HFFc6 (cell line): ENCODE results near the gene PIGA. TPM values are rescaled to one million over a fixed set of nuclear protein-coding genes. Genes with fewer than 3 reads are reported as not detected.

ENCODE experiments used
- DNase-seq: peaks from one replicate; pipeline ENCODE4 v3.0.0-alpha.2; 2018
- H3K27ac Mint-ChIP-seq: 2 replicates; pipeline ENCODE4 v1.8.0; 2020; ENCODE audit warnings: mild to moderate bottlenecking, mixed read lengths
- H3K27me3 Mint-ChIP-seq: 2 replicates; pipeline ENCODE4 v1.8.0; 2021; ENCODE audit warnings: mild to moderate bottlenecking, moderate library complexity, mixed read lengths; ENCODE audit not compliant: insufficient read depth
- H3K36me3 Mint-ChIP-seq: 2 replicates; pipeline ENCODE4 v1.8.0; 2021; ENCODE audit warnings: low read depth, mixed read lengths
- H3K4me1 Mint-ChIP-seq: 2 replicates; pipeline ENCODE4 v1.8.0; 2020; ENCODE audit warnings: low read depth, mixed read lengths
- H3K4me3 Mint-ChIP-seq: 2 replicates; pipeline ENCODE4 v1.8.0; 2020; ENCODE audit warnings: mild to moderate bottlenecking, moderate library complexity, mixed read lengths
- H3K9me3 Mint-ChIP-seq: 2 replicates; pipeline ENCODE4 v1.8.0; 2020; ENCODE audit warnings: mild to moderate bottlenecking, mixed read lengths
- total RNA-seq, 6 experiments: library from RNA; stranded (reverse); fragmentation: NEBNext Ultra II Directional; extraction: Animal tissue kit (Norgen Biotek cat#: 25700); gene quantifications; 2 replicates in 1 of 6; 3 replicates in 5 of 6; pipeline ENCODE4 v1.2.3, GENCODE V29; 2021
- TF ChIP-seq, protein P1 (sequence below): fragments of 200-600 bp; sonication (generic); IDR thresholded peaks from 2 replicates; pipeline ENCODE4 v1.5.0; 2021; ENCODE audit warnings: antibody characterized with exemption, mild to moderate bottlenecking

The PIGA gene
- total RNA-seq, 6 experiments from 2014 or later, result 4.8 to 6.8 (median 6.0) TPM

DNA sequence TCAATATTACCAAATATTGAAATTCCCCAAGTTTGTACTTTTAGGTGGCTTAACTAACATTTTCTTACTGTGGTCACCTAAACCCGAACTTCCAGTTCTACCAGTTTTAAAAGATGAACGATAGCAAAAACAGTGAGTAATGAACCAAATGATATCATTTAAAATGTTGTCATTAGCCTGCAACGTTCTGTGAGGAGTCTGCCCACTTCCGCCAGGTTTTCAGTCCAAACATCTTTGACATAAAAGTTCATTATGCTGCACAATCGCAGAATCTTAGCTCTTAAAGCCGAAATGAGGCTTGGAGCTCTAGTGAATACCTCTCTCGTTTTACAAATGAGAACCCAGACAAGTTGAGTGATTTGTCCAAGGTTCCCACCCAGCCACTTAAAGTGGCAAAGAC lies 762 bp downstream of the PIGA start:
- TF ChIP-seq, protein P1, sequence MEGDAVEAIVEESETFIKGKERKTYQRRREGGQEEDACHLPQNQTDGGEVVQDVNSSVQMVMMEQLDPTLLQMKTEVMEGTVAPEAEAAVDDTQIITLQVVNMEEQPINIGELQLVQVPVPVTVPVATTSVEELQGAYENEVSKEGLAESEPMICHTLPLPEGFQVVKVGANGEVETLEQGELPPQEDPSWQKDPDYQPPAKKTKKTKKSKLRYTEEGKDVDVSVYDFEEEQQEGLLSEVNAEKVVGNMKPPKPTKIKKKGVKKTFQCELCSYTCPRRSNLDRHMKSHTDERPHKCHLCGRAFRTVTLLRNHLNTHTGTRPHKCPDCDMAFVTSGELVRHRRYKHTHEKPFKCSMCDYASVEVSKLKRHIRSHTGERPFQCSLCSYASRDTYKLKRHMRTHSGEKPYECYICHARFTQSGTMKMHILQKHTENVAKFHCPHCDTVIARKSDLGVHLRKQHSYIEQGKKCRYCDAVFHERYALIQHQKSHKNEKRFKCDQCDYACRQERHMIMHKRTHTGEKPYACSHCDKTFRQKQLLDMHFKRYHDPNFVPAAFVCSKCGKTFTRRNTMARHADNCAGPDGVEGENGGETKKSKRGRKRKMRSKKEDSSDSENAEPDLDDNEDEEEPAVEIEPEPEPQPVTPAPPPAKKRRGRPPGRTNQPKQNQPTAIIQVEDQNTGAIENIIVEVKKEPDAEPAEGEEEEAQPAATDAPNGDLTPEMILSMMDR, result no peak
- Mint-ChIP-seq H3K27ac (peak overlapping the region; percentile 92), H3K27me3 (peaks cover 1% of the 10 kb centered on the region; the same call in 1 of the 2 replicates), H3K4me3 (peak overlapping the region; percentile 92), H3K4me1 (peaks cover 6% of the 10 kb centered on the region; the same call in 1 of the 2 replicates), H3K36me3 (no peaks in the 10 kb centered on the region), H3K9me3 (no peaks in the 10 kb centered on the region)
- DNase-seq, result peak; percentile 17

DNA sequence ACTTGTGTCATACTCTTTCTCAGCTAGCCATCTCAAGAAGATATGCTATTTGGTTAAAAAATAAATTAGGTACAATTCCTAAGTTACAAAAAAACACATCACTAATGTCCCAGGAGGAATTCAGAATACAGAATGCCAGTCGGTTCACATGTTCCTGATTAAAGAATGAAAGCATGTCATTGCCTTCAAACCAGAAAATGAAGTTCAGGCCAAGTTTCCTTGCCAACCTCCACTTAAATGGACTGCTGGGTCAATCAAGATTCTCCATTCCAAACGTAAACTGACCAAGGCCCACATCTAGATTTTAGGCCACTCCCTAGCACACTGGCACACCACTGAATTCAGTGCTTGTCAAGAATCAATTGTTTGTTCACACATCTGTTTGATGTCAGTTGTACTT lies 6.5 kb downstream of the PIGA start:
- Mint-ChIP-seq H3K4me1 (no peaks in the 10 kb centered on the region), H3K27ac (no peak overlapping the region)
- TF ChIP-seq, protein P1, result no peak

DNA sequence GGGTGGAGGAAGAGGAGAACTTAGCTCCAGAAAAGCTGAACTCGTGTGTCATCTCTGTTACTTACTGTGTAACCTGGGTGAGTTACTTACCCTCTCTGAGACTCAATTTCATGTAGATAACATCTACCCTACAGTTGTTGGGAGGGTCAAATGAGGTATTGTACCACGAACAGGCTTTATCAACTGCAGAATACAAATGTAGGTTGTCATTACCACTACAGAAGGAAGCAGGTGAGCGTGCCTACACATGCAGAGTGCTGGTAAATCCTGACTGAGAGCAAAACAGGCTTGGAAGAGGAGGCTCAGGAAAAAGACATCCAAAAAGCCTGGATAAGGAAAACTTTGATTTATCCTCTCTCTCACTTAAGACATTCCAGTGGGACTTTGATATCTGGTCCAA lies 7.2 kb downstream of the PIGA start:
- H3K4me1 Mint-ChIP-seq, result no peaks in the 10 kb centered on the region
- H3K4me3 Mint-ChIP-seq, result no peak overlapping the region
- TF ChIP-seq, protein P1, result no peak
- DNase-seq, result no peak
- H3K27ac Mint-ChIP-seq, result no peak overlapping the region
- H3K36me3 Mint-ChIP-seq, result no peaks in the 10 kb centered on the region
- peaks cover 1% of the 10 kb centered on the region; the same call in 1 of the 2 replicates for H3K27me3 Mint-ChIP-seq
- no peaks in the 10 kb centered on the region for H3K9me3 Mint-ChIP-seq

More for the DNA sequence above, 6.5 kb downstream of the PIGA start:
- no peaks in the 10 kb centered on the region for H3K36me3 Mint-ChIP-seq
- H3K9me3 Mint-ChIP-seq, result no peaks in the 10 kb centered on the region
- H3K27me3 Mint-ChIP-seq, result peaks cover 1% of the 10 kb centered on the region; the same call in 1 of the 2 replicates
- no peak for DNase-seq
- H3K4me3 Mint-ChIP-seq, result no peak overlapping the region

DNA sequence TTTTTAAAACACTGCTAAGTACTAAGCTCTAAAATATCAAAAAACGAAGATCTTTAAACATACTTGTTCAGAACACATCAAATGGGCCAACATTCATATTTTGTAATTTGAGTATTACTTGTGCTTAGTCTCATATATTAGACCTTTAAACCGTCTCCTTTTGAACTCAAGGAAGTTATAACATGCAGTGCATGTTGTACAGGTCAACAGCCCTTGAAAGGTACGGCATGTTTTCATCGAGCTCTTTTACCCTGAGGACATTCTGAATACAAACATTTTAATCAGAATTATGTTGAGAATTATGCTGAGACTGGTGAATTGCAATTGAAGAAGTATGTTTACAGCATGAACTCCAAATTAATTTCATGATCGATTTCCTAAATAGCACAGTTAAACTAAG lies 12.9 kb downstream of the PIGA start:
- DNase-seq, result no peak
- TF ChIP-seq, protein P1, result no peak
- Mint-ChIP-seq H3K4me3 (no peak overlapping the region), H3K4me1 (no peaks in the 10 kb centered on the region), H3K27ac (no peak overlapping the region), H3K36me3 (no peaks in the 10 kb centered on the region), H3K27me3 (no peaks in the 10 kb centered on the region), H3K9me3 (no peaks in the 10 kb centered on the region)

DNA sequence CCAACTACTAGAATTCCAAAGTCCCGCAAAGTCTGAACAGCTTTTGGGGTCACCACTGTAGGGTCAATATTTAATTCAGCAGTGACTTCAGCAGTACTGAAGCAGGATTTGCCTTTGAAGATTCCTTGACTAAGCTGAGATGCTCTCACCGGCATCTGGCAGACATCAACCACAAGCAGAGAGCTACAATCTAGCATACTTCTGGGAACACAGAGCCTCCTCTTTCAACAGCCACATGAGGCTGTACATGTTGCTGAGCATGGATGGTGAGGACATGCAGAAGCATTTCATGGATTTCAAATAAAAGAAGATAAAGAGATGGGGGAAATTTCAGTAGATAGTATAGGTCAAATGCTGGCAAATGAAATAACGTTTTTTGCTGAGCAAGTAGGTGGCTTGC lies 13.3 kb downstream of the PIGA start:
- H3K27me3 Mint-ChIP-seq, result no peaks in the 10 kb centered on the region
- no peaks in the 10 kb centered on the region for H3K36me3 Mint-ChIP-seq
- no peak for DNase-seq
- TF ChIP-seq, protein P1, result no peak
- no peak overlapping the region for H3K27ac Mint-ChIP-seq
- no peaks in the 10 kb centered on the region for H3K4me1 Mint-ChIP-seq
- no peaks in the 10 kb centered on the region for H3K9me3 Mint-ChIP-seq
- no peak overlapping the region for H3K4me3 Mint-ChIP-seq

DNA sequence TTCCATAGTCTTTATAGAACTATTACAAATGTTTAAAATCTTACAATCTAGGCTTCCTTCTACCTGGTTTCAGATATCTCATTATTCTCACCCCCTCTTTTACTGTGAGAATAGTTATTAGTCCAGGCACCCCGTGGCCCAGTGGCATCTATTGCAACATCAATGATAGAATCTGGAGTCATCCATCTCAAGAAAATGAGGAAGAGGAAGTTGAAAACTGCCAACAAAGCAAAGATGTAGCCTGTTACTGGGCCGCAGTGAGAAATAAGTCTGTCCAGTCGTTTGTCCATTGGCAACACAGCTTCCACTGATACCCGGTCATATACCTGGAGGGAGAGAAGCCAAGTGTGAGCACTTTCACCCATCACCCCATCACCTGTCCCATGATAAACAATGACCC lies 13.9 kb downstream of the PIGA start:
- Mint-ChIP-seq H3K9me3 (no peaks in the 10 kb centered on the region), H3K27me3 (no peaks in the 10 kb centered on the region), H3K4me3 (no peak overlapping the region), H3K36me3 (no peaks in the 10 kb centered on the region), H3K4me1 (no peaks in the 10 kb centered on the region), H3K27ac (no peak overlapping the region)
- TF ChIP-seq, protein P1, result no peak
- no peak for DNase-seq
